HG02642 (cell line): ENCODE measurements around the gene BCKDHA.
"Not testable (repeated sequence)": the region's sequence is repeated elsewhere in the genome, so short reads cannot be mapped to it uniquely, and the experiment has no call there.

Experiments
- ATAC-seq: cut with Tn5 transposase; IDR thresholded peaks from one replicate; pipeline ENCODE4 v1.9.1; 2021; ENCODE audit warnings: mild to moderate bottlenecking; ENCODE audit not compliant: unreplicated experiment, poor library complexity

The BCKDHA gene

DNA sequence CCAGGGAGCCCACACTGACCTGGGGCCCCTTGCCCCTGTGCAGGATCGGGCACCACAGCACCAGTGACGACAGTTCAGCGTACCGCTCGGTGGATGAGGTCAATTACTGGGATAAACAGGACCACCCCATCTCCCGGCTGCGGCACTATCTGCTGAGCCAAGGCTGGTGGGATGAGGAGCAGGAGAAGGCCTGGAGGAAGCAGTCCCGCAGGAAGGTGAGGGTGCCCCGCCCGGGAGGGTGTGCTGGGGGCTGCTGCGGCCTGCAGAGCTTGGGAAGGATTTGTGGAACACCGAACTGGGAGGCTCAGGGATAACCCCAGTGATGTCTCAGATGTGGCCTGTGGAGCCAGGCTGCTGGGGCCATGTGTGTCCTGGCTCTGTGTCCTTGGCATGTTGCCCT is 25.3 kb downstream of the BCKDHA start:
- ATAC-seq: no peak

- no peak for ATAC-seq
Measured at GRCh38 chr19:41424335-41425173, 26.9 kb downstream of the BCKDHA start.

- ATAC-seq: no peak
Measured at GRCh38 chr19:41425174-41426115, 27.8 kb downstream of the BCKDHA start.

DNA sequence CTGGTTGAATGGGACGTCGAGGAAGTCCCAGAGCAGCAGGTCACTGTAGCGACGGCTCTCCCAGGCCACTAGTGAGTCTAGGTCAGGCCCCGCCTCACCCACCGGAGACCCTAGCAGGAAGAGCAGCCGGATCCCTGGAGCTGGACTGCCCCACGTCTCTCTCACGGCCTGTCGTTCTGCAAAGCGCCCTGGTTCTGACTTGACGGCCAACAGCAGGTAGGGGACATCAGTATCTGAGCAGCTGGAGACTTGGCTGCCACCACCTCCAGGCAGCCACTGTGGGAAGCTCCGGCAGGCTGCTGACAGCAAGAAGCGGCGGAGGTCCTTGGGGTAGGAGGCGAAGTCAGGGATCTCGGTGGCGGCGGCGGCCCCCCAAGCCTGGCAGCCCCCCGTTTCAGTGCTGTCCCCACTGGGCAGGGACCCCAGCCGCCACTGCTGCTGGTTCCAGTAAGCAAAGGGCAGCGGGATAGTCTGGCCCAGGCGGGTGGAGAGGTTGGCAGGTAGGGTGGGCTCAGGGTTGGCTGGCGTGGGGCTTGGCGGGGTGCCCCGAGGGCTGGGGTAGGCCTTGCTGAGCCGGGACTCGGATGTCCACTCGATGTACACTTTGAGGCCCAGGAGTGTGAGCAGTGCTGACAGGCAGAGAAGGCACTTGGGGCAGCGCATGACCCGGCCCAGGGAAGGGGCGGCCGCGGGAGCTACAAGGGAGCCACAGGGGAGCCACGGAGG is 28.7 kb downstream of the BCKDHA start:
- no peak for ATAC-seq

GRCh38 chr19:41426952-41427646 is 29.5 kb downstream of the BCKDHA start, which contains the start of gene B3GNT8:
TSS of gene B3GNT8 (minus strand) at chr19:41427374. CDS start at chr19:41426778, 596 bp downstream.
- no peak for ATAC-seq

DNA sequence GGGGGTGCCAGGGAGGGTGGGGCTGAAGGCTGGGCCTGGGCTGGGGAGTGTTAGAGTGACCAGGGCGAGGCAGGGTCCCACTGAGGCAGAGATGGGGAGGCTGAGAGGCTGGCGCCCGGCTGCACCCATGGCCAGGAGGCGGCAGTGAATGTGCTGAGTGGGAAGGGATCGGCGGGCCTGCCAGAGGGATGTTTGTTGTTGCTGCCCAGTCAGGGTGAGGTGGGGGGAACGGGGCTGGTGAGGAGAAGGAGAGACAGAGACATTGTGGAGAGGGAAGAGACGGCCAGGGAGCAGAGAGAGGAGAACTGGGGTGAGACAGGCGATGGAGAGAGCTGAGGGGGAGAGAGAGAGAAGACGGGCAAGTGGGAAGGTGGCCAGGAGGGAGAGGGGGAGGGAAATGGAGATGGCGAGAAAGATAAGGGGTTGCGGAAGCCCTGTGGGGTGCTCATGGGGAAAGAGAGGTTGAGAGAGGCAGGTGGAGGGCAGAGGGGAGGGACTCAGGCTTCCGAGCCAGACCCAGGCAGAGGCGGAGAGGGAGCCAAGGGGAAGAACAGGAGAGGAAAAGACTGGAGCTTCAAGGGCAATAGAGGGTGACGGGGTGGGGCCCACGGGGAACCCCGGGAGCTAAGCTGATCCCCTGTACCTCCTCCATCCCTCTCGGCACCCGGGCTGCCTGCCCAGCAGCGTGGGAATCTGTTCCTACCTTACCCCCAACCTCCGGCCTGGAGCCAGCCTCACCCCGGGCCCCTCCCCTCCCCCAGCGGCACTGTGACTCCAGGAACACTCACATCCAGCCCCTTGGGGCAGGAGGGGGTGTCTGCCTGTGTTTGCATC is 30.2 kb downstream of the BCKDHA start:
- no peak for ATAC-seq

- ATAC-seq: no peak
Measured at GRCh38 chr19:41428481-41428859, 30.9 kb downstream of the BCKDHA start.

DNA sequence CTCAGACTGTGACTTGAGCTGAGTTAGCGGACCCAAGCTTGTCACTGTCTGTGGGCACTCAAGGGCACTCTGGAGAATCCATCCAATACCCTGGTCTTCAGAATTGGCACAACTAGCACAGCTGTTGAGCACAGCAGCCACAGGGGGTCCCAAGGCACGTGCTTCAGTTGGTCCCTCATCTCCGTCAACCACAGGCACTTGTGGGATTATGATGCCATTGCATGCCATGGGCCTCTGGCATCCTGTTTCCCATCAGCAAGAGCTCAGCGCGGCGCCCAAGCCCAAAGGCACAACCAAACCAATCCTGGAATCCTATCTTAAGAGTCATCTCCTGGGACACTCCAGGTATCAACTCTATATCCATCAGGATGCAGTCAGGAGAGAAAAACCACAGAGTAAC is 33.3 kb downstream of the BCKDHA start:
- ATAC-seq: no peak

- no peak for ATAC-seq
Measured at GRCh38 chr19:41431426-41432386, 34.1 kb downstream of the BCKDHA start.

DNA sequence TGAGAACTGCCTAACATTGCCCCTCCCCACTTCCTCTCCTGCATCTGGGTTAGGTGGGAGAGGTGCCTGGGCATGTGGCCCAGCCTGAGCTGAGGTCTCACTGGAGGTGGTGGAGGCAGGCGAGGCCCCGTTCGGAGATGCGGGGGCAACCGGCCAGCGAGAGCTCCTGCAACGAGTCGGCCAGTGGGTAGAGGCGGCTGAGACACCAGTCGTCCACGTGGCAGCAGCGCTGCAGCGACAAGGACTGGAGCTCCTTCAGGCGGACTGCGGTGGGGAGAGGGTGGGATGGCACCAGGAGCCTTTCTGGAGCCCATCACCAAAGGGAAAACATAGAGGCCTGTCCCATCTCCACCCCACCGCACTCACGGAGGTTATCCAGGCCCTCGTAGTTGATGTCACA is 35.6 kb downstream of the BCKDHA start:
- no peak for ATAC-seq

- no peak for ATAC-seq
Measured at GRCh38 chr19:41434450-41434849, 36.8 kb downstream of the BCKDHA start.

DNA sequence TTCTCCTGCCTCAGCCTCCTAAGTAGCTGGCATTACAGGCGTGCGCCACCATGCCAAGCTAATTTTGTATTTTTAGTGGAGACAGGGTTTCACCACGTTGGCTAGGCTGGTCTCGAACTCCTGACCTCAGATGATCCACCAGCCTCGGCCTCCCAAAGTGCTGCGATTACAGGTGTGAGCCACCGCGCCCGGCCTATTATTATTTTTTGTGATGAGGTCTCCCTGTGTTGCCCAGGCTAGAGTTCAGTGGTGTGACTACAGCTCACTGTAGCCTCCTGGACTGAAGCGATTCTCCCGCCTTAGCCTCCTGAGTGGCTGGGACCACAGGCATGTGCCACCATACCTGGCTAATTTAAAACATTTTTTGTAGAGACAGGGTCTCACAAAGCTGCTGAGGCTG is 37.8 kb downstream of the BCKDHA start:
- not testable (repeated sequence) for ATAC-seq

DNA sequence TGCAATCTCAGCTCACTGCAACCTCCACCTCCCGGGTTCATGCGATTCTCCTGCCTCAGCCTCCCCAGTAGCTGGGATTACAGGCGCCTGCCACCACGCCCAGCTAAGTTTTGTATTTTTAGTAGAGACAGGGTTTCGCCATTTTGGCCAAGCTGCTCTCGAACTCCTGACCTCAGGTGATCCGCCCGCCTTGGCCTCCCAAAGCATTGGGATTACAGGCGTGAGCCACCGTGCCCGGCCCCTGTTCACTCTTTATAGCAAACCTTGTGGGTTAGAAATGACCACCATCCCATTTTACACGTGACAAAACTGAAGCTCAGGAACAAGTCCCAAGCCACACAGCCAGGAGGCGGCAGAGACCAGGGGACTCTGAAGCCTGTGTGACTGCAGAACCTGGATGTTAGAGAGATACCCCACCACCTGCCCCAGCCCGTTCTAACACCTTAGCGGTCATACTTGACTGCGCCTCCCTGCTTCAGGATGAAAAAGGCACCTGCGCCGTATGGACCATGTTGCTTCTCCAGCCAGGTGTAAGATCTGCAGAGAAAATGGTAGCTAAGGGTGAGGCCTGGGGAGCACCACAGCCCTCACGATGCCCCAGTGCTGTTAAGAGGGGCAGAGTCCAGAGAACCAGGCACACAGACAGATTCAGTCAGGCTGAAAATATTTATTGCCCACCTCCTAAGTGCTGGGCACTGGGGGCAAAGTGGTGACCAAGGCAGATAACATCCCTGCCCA is 38.5 kb downstream of the BCKDHA start:
- ATAC-seq: no peak

DNA sequence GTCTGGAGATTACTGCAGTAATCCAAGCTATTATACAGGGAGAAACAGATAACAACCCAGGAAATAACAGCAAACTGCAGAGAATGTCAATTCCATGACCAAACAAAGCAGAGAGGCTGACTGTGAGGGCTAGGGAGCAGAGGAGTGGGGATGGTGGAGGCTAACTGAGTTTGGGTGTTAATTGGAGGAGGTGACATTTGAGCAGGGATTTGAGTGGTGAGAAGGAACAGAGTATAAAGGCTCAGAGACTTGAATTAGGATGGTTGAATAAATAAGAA is 39.0 kb downstream of the BCKDHA start:
- no peak for ATAC-seq

DNA sequence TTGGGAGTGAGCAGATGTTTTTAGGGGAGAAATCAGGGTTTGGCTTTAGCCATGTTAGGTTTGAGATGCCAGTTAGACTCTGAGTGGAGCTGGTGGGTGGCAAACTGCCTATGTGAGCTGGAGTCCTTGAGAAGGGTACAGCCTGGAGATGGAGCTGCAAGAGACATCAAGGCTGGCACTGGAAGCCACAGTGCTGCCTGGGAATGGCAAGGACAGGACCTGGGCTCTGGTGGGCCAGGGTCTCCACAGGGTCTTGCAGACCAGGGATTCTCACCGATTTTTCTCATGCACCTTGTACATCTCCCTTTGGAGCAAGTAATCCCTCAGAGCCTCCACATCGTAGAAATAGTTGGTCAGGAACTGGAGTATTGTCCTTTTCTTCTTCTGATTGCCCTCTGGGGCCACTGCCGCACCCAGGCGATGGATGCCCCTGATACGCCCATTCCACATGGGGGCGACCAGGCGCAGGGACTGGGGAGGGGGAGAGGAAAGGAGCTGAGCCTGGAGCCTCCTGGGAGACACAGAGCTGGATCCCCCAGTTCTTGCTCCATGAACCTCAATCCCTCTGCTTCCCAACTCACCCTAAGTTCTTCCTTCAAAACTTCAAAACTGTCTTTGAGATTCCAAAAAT is 40.4 kb downstream of the BCKDHA start:
- ATAC-seq: no peak

DNA sequence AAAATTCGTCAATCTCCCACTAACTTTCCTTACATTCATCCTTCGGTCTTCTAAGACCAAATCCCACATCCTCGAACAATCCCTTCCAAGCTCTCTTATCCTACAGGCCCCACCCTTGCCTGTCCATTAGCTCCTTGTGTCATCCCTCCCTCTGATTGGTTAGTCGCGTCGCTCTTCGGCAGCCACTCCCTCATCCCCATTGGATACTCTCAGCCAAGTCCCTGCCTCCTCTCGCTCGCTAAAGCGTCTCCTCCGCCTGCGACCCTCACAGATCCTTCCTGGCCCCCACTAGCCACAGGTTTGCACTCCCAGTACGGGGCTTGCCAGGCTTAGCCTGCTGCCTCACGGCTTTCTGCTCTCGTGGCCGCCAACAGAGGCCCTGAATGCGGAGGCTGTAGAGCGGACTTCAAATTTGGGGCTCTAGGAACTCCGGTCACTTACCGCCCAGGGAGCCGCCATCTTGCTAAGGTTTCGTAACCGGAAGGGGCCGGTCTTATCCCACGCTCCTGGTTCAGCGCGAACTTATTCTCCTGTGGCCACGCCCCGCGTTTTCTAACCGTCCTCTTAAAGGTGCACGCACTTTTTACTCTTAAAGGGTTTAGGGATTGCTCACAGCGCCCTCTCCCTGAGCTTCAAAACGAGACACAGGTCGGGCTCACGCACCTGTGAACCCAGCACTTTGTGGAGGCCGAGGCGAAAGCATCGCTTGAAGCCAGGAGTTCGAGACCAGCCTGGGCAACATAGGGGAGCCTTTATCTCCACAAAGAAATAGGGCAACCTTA is 42.0 kb downstream of the BCKDHA start, which contains the start of gene DMAC2:
DMAC2 (minus strand) TSS at position 472 of the 782 bp plus-strand sequence; CDS start at position 459, 13 bp downstream.
- peak; percentile 87 for ATAC-seq
